ENCODE measurements around the gene HIP1.

DNA sequence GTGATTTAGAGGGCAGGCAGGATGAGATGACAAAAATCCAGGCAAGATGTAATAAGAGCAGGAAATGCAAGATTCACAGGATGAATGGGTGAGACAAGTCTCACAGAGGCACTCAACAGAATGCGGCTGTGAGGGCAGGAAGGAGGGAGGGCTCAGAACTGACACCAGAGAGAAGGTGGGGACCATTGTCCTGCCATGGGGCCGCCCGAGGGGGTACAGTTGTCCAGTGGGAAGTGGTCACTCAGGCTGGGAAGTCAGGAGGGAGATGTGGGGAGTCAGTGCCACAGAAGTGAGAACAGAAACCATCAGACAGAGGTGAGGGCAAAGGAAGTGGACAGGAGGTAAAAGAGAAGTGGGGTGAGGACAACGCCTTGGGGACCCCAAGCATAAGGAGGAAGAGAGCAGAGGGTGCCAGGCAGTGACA is 8.9 kb downstream of the HIP1 start:
- TF ChIP-seq, protein P1, sequence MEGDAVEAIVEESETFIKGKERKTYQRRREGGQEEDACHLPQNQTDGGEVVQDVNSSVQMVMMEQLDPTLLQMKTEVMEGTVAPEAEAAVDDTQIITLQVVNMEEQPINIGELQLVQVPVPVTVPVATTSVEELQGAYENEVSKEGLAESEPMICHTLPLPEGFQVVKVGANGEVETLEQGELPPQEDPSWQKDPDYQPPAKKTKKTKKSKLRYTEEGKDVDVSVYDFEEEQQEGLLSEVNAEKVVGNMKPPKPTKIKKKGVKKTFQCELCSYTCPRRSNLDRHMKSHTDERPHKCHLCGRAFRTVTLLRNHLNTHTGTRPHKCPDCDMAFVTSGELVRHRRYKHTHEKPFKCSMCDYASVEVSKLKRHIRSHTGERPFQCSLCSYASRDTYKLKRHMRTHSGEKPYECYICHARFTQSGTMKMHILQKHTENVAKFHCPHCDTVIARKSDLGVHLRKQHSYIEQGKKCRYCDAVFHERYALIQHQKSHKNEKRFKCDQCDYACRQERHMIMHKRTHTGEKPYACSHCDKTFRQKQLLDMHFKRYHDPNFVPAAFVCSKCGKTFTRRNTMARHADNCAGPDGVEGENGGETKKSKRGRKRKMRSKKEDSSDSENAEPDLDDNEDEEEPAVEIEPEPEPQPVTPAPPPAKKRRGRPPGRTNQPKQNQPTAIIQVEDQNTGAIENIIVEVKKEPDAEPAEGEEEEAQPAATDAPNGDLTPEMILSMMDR (IDR thresholded peaks at IDR 0.05): no peak
- TF ChIP-seq, protein P2, sequence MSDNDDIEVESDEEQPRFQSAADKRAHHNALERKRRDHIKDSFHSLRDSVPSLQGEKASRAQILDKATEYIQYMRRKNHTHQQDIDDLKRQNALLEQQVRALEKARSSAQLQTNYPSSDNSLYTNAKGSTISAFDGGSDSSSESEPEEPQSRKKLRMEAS (IDR thresholded peaks at IDR 0.05): no peak
- TF ChIP-seq RFX5 (IDR thresholded peaks at IDR 0.05) (no peak), POLR2A (IDR thresholded peaks at IDR 0.05; ENCODE audit: low read length) (no peak), CEBPB (IDR thresholded peaks at IDR 0.05) (no peak), FOXS1 (CRISPR knock-in tag; IDR thresholded peaks at IDR 0.05) (no peak), ZSCAN20 (CRISPR knock-in tag; IDR thresholded peaks at IDR 0.05) (no peak), EHMT2 (IDR thresholded peaks at IDR 0.05; ENCODE audit: low read depth) (no peak)
- TF ChIP-seq, protein P3, sequence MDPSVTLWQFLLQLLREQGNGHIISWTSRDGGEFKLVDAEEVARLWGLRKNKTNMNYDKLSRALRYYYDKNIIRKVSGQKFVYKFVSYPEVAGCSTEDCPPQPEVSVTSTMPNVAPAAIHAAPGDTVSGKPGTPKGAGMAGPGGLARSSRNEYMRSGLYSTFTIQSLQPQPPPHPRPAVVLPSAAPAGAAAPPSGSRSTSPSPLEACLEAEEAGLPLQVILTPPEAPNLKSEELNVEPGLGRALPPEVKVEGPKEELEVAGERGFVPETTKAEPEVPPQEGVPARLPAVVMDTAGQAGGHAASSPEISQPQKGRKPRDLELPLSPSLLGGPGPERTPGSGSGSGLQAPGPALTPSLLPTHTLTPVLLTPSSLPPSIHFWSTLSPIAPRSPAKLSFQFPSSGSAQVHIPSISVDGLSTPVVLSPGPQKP (IDR thresholded peaks at IDR 0.05; ENCODE audit: low read depth, low read length): no peak
